Fibroblast of the aortic adventitia (primary cell): ENCODE results near the gene ZSCAN4. TPM values are rescaled to one million over a fixed set of nuclear protein-coding genes. Genes with fewer than 3 reads are reported as not detected.

ENCODE experiments used
- DNase-seq: peaks from one replicate; pipeline ENCODE4 v3.0.0-alpha.2; 2010; ENCODE audit warnings: low read depth
- H3K4me3 ChIP-seq: 2 replicates; pipeline ENCODE4 v1.5.1; 2011; ENCODE audit warnings: low read depth, mild to moderate bottlenecking, control low read depth, low read length, moderate library complexity
- CTCF ChIP-seq: IDR thresholded peaks from 2 replicates; pipeline ENCODE4 v1.5.1; 2011; ENCODE audit warnings: mild to moderate bottlenecking, low read length, control low read depth, inconsistent platforms; ENCODE audit not compliant: insufficient read depth
- total RNA-seq: library from RNA; depleted of rRNA; stranded (reverse); fragments of >200 nt; gene quantifications from 2 replicates; pipeline ENCODE4 v1.2.3, GENCODE V29; 2012; ENCODE audit warnings: low replicate concordance

Gene ZSCAN4
- total RNA-seq, 1 donor = not detected

GRCh38 chr19:57719424-57719823 is 50.7 kb downstream of the ZSCAN4 start:
- no peak overlapping the region for H3K4me3 ChIP-seq
- DNase-seq = no peak
- TF ChIP-seq CTCF = no peak

DNA sequence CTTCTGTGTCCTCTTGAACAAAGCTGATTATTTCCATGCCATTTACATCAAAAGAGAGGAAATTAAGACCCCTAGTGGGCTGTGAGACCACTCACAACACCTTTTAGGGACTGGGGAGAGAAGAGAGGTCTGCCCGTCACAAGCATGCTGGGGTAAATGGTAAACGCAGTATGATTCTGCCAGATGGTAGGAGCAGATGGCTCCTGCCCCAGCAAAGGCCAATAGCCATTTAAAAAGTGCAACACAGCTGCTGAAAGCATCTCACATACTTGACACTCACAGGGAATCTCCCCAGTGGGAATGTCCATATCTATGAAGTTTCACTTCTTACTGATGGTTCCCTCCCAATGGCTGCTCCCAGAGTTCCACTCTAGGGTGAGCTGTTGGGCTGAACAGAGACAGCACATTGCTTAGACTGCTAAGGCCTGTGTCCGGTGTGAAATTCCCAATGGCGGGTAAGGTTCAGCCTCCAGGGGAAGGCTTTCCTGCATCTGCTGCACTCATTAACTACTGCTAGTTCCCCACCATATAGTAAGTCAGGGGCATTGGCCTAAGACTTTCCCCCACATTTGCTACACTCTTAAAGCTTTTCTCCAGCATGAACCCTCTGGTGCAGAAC is 51.3 kb downstream of the ZSCAN4 start:
- no peak for DNase-seq
- no peak for TF ChIP-seq CTCF

DNA sequence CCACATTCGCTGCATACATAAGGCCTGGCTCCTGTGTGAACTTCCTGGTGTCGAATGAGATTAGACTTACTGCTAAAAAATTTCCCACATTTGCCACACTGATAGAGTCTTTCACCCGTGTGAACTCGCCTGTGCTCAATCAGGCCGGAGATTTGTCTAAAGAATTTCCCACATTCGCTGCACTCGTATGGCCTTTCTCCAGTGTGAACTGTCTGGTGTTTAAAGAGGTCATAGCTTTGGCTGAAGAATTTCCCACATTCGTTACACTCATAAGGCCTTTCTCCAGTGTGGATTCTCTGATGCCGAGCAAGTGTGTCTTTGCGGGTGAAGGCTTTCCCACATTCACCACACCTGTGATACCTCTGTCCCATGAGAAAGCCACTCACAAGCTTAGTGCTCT is 52.1 kb downstream of the ZSCAN4 start:
- no peak overlapping the region for H3K4me3 ChIP-seq
- TF ChIP-seq CTCF = no peak
- DNase-seq = no peak

More for the DNA sequence above, 51.3 kb downstream of the ZSCAN4 start:
- no peak overlapping the region for H3K4me3 ChIP-seq

Other genes starting within 250 kb of the ZSCAN4 start
- 1.8 and 7.8 TPM in 2 replicates for gene ZNF749, start 233.6 kb upstream of the ZSCAN4 start, total RNA-seq
- 0.16 and 0.90 TPM in 2 replicates for gene VN1R1, start 211.8 kb upstream of the ZSCAN4 start, total RNA-seq
- gene ZNF772, start 191.4 kb upstream of the ZSCAN4 start, total RNA-seq = 6.4 and 17.9 TPM in 2 replicates
- gene ZNF419, start 181.2 kb upstream of the ZSCAN4 start, total RNA-seq = 7.8 and 10.3 TPM in 2 replicates
- gene ZNF773, start 169.0 kb upstream of the ZSCAN4 start, total RNA-seq = 15.6 and 16.6 TPM in 2 replicates
- gene ZNF549, start 141.6 kb upstream of the ZSCAN4 start, total RNA-seq = 1.1 and 5.3 TPM in 2 replicates
- 2.1 and 7.8 TPM in 2 replicates for gene ZNF550, start 109.1 kb upstream of the ZSCAN4 start, total RNA-seq
- 3.4 and 8.0 TPM in 2 replicates for gene ZNF416, start 90.0 kb upstream of the ZSCAN4 start, total RNA-seq
- 4.2 and 11.0 TPM in 2 replicates for gene ZIK1, start 84.8 kb upstream of the ZSCAN4 start, total RNA-seq
- gene ZNF530, start 69.0 kb upstream of the ZSCAN4 start, total RNA-seq = 1.1 and 5.6 TPM in 2 replicates
- gene ZNF134, start 54.7 kb upstream of the ZSCAN4 start, total RNA-seq = 18.6 and 19.4 TPM in 2 replicates
- gene ZNF211, start 35.8 kb upstream of the ZSCAN4 start, total RNA-seq = 6.2 and 15.0 TPM in 2 replicates
- gene ZNF551, start 13.0 kb downstream of the ZSCAN4 start, total RNA-seq = 5.2 and 13.5 TPM in 2 replicates
- gene ZNF154, start 40.3 kb downstream of the ZSCAN4 start, total RNA-seq = 2.3 and 2.5 TPM in 2 replicates
- 3.7 and 9.2 TPM in 2 replicates for gene ZNF671, start 58.7 kb downstream of the ZSCAN4 start, total RNA-seq
- 8.1 and 12.1 TPM in 2 replicates for gene ZNF776, start 77.9 kb downstream of the ZSCAN4 start, total RNA-seq
- 13.7 and 15.0 TPM in 2 replicates for gene ZNF586, start 100.7 kb downstream of the ZSCAN4 start, total RNA-seq
- gene ZNF552, start 146.0 kb downstream of the ZSCAN4 start, total RNA-seq = 4.3 and 11.3 TPM in 2 replicates
- gene ZNF587B, start 161.4 kb downstream of the ZSCAN4 start, total RNA-seq = 18.3 and 38.7 TPM in 2 replicates
- 29.6 and 39.2 TPM in 2 replicates for gene ZNF587, start 180.9 kb downstream of the ZSCAN4 start, total RNA-seq
- 5.0 and 10.3 TPM in 2 replicates for gene ZNF814, start 220.1 kb downstream of the ZSCAN4 start, total RNA-seq
- 15.8 and 16.1 TPM in 2 replicates for gene ZNF417, start 247.7 kb downstream of the ZSCAN4 start, total RNA-seq